ENCODE data around the gene CARS1.

The CARS1 gene

DNA sequence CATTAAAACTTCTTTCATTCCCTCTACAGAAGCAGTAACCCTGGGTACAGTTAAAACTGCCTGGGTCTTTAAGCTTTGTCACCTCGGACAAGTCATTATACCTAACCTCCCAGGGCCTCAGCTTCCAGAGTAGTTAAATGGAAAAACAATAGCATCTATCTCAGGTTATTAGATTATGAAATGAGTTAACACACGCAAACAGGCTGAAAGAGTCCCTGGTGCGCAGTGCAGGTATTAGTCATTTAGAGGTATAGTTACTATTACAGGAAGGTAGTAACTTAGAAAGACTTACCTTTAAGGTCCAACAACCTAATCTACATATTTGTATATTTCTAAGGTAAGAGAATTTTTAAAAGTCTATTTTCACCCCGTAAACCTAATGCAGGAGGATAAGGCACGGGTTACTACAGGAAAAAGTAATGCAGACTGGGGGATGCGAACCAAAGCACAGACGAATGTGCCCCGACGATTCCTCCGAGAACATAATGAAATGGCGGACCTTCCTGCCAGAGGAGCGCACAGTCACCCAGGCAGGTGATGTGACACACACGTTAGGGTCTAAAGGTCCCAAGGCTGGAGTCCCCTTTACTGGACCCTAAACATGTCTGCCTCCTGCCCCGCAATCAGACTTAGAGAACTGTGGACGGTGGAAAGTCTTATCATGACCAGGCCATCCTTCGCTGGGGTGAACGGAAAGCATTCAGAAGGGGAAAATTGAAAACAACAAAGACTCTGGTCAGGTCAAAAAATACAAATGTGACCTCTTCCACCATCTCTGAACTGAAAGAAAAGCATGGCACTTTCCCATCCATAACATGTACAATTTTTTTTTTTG, 66.4 kb downstream of the CARS1 start:
- in situ Hi-C loops (cut with HindIII; ENCODE audit: low pct_unique_long_range_greater_than_20kb, low sequenced_read_pairs), result no loop called here
- no peak for TF ChIP-seq JUND (IDR thresholded peaks at IDR 0.05; ENCODE audit: low read depth)
- DNase-seq (ENCODE audit: low read depth in 1 of 2, low spot score in 1 of 2), result no peak

DNA sequence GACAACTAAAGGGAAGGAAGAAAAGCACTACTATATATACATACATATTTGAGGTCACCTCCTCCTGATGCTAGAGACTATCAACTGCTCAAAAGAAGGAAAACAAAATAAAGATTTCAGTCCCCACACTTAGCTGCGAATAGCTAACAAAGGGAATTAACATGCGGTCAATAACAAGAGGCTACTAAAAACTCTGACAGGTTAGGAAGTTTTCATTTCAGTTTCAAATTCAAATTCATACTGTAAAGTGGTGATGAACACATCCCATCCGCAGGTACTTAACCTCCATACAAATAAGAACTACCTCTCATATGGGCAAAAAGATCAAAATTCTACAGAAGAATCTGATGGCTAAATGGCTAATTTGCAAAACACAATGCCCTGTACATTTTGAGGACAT, 67.7 kb downstream of the CARS1 start:
- DNase-seq (ENCODE audit: low read depth in 1 of 2, low spot score in 1 of 2), result no peak
- TF ChIP-seq JUND (IDR thresholded peaks at IDR 0.05; ENCODE audit: low read depth), result no peak
- in situ Hi-C loops (cut with HindIII; ENCODE audit: low pct_unique_long_range_greater_than_20kb, low sequenced_read_pairs), result no loop called here

GRCh38 chr11:2989006-2989405, 68.2 kb downstream of the CARS1 start:
- TF ChIP-seq JUND (IDR thresholded peaks at IDR 0.05; ENCODE audit: low read depth), result no peak
- no peak for DNase-seq (ENCODE audit: low read depth in 1 of 2, low spot score in 1 of 2)

DNA sequence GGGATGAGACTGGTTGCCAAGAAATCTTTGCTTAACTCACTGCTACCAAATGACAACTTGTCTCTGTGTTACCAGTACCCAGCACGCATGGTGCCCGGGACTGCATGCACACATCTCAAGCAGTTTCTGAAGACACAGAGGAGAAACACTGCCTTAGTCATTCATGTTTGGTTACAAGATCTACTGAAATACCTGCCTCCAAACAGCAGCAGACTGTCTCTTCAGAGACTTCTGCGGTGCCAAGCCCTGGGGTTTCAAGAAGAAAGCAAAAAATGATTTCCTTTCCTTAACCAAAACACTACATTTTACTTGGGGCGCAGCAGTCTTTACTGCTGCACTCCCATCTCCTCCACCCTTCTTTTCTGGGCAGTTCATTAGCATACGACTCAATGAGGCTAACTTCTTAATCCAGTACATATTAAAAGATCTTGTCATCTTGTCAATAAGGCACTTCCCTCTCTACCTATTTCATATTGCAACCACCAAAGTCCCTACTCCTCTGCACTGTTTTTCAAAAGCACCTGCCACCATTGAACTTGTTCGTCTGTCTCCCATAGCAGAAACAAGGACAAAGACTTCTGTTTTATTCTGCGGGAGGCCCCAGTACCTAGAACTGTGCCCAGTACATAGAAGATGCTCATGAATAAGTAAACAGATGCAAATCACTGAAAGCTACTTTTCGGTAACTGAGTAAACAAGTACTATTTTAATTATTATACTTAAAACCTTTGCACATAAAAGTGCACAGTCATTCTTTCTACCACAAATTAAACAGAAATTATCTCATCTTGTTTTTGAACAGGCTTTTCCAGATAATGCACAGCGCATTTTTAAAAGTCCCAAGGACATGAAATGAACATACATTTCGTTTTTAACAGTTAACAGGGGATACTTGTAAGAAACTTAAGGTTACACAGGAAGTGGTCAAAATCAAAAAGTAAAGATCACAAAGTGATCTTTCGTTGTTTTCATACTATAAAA, 69.1 kb downstream of the CARS1 start:
- peak in 1 of 2 experiments; percentile 61 for DNase-seq (ENCODE audit: low read depth in 1 of 2, low spot score in 1 of 2)
- no peak for TF ChIP-seq JUND (IDR thresholded peaks at IDR 0.05; ENCODE audit: low read depth)
- in situ Hi-C loops (cut with HindIII; ENCODE audit: low pct_unique_long_range_greater_than_20kb, low sequenced_read_pairs), result no loop called here

More at GRCh38 chr11:2989006-2989405, 68.2 kb downstream of the CARS1 start:
- in situ Hi-C loops (cut with HindIII; ENCODE audit: low pct_unique_long_range_greater_than_20kb, low sequenced_read_pairs), result no loop called here

GRCh38 chr11:2983908-2984307, 73.3 kb downstream of the CARS1 start:
- in situ Hi-C loops (cut with HindIII; ENCODE audit: low pct_unique_long_range_greater_than_20kb, low sequenced_read_pairs), result no loop called here

GRCh38 chr11:2982214-2982613, 75.0 kb downstream of the CARS1 start:
- no peak for TF ChIP-seq JUND (IDR thresholded peaks at IDR 0.05; ENCODE audit: low read depth)
- in situ Hi-C loops (cut with HindIII; ENCODE audit: low pct_unique_long_range_greater_than_20kb, low sequenced_read_pairs), result no loop called here
- DNase-seq (ENCODE audit: low read depth in 1 of 2, low spot score in 1 of 2), result no peak

More at GRCh38 chr11:2983908-2984307, 73.3 kb downstream of the CARS1 start:
- no peak for TF ChIP-seq JUND (IDR thresholded peaks at IDR 0.05; ENCODE audit: low read depth)
- DNase-seq (ENCODE audit: low read depth in 1 of 2, low spot score in 1 of 2), result no peak

DNA sequence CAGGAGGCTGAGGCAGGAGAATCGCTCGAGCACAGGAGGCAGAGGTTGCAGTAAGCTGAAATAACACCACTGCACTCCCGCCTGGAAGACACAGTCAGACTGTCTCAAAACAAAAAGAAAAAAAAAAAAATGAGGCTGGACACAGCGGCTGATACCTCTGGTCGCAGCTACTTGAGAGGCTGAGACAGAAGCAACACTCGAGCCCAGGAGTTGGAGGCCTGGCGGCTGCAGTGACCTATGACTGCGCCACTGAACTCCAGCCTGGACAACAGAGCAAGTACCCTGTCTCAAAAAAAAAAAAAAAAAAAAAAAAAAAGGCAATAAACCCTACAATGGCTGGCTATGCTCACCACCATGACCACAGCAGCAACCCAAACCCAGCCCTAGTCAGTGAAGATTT, 76.1 kb downstream of the CARS1 start:
- DNase-seq (ENCODE audit: low read depth in 1 of 2, low spot score in 1 of 2), result no peak
- in situ Hi-C loops (cut with HindIII; ENCODE audit: low pct_unique_long_range_greater_than_20kb, low sequenced_read_pairs), result no loop called here
- TF ChIP-seq JUND (IDR thresholded peaks at IDR 0.05; ENCODE audit: low read depth), result no peak

DNA sequence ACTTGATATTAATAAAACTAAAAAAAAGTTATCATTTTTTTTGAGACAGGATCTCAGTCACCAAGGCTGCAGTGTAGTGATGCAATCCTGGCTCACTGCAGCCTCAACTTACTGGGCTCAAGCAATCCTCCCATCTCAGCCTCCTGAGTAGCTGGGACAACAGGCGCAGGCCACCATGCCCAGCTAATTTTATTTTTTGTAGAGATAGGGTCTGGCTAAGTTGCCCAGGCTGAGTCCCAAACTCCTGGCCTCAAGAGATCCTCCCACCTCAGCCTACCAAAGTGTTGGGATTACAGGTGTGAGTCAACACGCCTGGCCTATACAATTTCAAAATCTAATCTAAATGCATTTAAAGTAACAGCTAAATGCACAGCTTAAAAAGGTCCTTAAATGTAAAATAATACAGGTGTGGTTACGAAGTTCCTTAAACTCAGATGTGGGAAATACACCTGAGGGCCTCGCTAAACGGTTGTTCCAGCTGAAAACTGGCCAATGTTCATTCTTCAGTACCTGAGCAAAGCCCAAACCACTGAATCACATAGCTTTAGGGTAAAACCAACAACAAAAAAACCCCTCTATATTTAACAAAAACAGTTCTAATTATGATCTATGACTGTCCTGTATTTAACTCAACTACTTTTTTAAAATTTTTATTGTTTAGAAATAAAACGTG, 76.9 kb downstream of the CARS1 start:
- in situ Hi-C loops (cut with HindIII; ENCODE audit: low pct_unique_long_range_greater_than_20kb, low sequenced_read_pairs), result no loop called here
- no peak for TF ChIP-seq JUND (IDR thresholded peaks at IDR 0.05; ENCODE audit: low read depth)
- no peak for DNase-seq (ENCODE audit: low read depth in 1 of 2, low spot score in 1 of 2)

DNA sequence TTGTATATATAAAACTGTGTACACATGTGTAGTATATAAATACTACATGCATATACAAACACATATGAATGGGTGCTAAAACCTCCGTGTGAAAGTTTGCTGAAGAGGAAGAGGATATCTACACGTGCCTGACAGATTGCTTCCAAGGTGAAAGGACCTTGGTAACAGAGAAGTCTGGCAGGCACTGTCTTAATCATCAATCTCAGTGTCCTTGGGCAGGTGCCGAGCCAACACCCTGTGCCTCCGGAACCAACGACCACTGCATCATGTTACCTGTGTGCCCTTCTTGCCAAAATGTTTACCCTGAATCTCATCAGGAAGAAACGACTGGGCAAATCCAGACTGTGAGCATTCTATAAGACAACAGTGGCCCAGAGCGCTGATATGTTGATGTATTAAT, 80.1 kb downstream of the CARS1 start:
- TF ChIP-seq JUND (IDR thresholded peaks at IDR 0.05; ENCODE audit: low read depth), result no peak
- in situ Hi-C loops (cut with HindIII; ENCODE audit: low pct_unique_long_range_greater_than_20kb, low sequenced_read_pairs), result no loop called here
- DNase-seq (ENCODE audit: low read depth in 1 of 2, low spot score in 1 of 2), result no peak

DNA sequence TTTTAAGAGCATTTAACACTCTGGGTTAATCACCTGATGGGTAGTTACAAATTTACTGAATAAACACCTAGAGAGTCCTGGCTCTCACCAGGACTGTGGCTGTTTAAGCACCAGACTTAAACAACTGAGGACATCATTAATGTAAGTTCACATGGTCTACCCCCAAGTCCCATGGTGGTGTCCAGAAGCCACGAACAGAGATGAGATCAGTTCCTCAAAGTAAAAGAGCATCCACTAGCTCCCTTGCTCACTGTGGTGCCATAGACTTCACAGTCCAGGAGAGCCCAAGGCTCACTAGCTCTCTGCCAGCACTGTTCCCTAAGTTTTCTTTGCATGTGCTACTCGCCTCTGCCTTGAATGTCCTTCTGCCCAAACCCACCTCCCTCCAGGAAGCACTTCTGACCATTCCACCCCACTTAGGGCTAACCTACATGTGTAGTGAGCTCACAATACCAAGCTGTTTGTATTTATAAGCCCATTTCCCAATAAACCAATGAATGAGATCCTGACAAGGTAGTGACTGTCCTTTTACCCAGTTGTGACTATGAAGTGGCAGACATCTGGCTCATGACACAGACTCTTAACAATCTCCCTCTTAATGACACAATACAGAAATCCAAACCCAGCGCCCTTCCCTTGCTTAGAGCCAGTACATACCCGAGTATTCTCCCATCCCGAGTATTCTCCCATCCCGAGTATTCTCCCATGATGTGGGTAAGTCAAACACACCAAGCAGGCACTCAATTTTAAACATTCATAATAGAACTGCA, 80.7 kb downstream of the CARS1 start:
- DNase-seq (ENCODE audit: low read depth in 1 of 2, low spot score in 1 of 2), result no peak
- no peak for TF ChIP-seq JUND (IDR thresholded peaks at IDR 0.05; ENCODE audit: low read depth)
- in situ Hi-C loops (cut with HindIII; ENCODE audit: low pct_unique_long_range_greater_than_20kb, low sequenced_read_pairs), result no loop called here

DNA sequence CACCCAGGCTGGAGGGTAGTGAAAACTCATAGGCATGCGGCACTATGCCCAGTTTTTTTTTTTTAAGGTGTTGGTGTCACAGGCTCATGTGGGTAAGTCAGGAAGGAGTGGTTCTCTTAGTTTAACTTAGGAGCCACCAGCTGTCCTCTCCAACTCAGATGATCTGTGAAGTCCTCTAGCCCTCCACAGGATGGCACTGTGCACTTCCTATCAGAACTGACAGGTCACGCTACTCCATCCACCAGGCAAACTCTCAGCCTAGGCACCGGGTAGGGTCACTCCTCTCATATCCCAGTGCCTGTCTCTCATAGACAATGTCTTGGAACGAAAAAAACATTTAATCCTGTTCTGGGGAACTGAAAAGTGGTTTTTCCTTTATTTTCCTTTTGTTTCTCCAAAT, 81.6 kb downstream of the CARS1 start:
- in situ Hi-C loops (cut with HindIII; ENCODE audit: low pct_unique_long_range_greater_than_20kb, low sequenced_read_pairs), result no loop called here
- peak in 1 of 2 experiments; percentile 69 for DNase-seq (ENCODE audit: low read depth in 1 of 2, low spot score in 1 of 2)

DNA sequence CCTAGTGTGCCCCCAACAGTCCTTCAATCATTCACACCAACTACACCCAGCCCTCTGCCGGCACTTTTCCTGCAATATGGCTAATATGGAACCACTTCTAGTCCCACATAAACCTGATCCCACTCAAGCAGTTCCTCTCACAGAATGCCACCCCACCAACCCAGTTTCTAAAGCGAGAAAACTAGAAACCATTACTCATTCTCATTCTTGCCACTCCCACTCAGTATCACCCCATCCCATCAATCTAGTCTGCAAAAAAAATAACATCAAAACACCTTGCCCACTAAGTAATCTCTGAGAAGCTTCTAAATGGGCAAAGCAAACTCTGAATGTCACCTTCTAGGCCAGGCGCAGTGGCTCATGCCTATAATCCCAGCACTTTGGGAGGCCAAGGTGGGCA, 83.0 kb downstream of the CARS1 start:
- TF ChIP-seq JUND (IDR thresholded peaks at IDR 0.05; ENCODE audit: low read depth), result no peak
- DNase-seq (ENCODE audit: low read depth in 1 of 2, low spot score in 1 of 2), result no peak
- in situ Hi-C loops (cut with HindIII; ENCODE audit: low pct_unique_long_range_greater_than_20kb, low sequenced_read_pairs), result no loop called here

More for the DNA sequence above, 81.6 kb downstream of the CARS1 start:
- TF ChIP-seq JUND (IDR thresholded peaks at IDR 0.05; ENCODE audit: low read depth), result no peak
